Epidermal melanocyte (primary cell): Measurements from ENCODE around the gene PCDHB8.
"Not testable (repeated sequence)": the region's sequence is repeated elsewhere in the genome, so short reads cannot be mapped to it uniquely, and the experiment has no call there.

ENCODE experiments used
- DNase-seq: peaks from one replicate; pipeline ENCODE4 v3.0.0; 2011; ENCODE audit warnings: low spot score; ENCODE audit not compliant: insufficient read length

The PCDHB8 gene

DNA sequence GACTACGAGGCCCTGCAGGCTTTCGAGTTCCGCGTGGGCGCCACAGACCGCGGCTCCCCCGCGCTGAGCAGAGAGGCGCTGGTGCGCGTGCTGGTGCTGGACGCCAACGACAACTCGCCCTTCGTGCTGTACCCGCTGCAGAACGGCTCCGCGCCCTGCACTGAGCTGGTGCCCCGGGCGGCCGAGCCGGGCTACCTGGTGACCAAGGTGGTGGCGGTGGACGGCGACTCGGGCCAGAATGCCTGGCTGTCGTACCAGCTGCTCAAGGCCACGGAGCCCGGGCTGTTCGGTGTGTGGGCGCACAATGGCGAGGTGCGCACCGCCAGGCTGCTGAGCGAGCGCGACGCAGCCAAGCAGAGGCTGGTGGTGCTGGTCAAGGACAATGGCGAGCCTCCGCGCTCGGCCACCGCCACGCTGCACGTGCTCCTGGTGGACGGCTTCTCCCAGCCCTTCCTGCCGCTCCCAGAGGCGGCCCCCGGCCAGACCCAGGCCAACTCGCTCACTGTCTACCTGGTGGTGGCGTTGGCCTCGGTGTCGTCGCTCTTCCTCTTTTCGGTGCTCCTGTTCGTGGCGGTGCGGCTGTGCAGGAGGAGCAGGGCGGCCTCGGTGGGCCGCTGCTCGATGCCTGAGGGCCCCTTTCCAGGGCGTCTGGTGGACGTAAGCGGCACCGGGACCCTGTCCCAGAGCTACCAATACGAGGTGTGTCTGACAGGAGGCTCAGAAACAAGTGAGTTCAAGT lies 6.7 kb downstream of the PCDHB8 start:
- DNase-seq = not testable (repeated sequence)

DNA sequence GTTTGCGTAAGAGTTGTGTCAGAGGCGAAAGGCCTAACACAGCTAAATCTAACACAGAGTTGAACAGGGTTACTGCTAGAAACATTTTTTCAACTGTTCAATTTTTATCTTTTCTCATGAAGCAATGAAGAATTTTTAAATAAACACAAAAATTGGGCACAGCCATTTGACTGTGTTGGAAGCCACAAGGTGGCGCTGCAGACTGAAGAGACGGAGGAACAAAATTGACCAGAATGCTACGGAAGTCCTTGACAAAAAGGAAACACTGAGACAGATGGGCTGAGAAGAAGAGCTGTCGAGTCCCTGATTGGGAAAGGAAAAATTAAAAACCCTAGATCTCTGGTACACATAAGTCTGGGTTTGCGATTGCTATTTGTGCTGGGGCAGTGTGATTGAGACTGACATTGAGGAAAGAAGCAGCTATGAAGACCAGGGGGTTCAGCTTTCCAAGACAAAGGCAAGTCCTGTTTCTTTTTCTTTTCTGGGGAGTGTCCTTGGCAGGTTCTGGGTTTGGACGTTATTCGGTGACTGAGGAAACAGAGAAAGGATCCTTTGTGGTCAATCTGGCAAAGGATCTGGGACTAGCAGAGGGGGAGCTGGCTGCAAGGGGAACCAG lies 9.4 kb downstream of the PCDHB8 start, which contains the start of gene PCDHB9:
Gene PCDHB9 (plus strand): TSS at position 265 of the 616 bp plus-strand sequence. CDS start 158 bp downstream, at position 423.
- DNase-seq = no peak

DNA sequence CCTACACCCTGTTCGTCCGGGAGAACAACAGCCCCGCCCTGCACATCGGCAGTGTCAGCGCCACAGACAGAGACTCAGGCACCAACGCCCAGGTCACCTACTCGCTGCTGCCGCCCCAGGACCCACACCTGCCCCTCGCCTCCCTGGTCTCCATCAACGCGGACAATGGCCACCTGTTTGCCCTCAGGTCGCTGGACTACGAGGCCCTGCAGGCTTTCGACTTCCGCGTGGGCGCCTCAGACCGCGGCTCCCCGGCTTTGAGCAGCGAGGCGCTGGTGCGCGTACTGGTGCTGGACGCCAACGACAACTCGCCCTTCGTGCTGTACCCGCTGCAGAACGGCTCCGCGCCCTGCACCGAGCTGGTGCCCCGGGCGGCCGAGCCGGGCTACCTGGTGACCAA lies 11.1 kb downstream of the PCDHB8 start:
- DNase-seq = not testable (repeated sequence)

DNA sequence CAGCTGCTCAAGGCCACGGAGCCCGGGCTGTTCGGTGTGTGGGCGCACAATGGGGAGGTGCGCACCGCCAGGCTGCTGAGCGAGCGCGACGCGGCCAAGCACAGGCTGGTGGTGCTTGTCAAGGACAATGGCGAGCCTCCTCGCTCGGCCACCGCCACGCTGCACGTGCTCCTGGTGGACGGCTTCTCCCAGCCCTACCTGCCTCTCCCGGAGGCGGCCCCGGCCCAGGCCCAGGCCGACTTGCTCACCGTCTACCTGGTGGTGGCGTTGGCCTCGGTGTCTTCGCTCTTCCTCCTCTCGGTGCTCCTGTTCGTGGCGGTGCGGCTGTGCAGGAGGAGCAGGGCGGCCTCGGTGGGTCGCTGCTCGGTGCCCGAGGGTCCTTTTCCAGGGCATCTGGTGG lies 11.5 kb downstream of the PCDHB8 start:
- not testable (repeated sequence) for DNase-seq

DNA sequence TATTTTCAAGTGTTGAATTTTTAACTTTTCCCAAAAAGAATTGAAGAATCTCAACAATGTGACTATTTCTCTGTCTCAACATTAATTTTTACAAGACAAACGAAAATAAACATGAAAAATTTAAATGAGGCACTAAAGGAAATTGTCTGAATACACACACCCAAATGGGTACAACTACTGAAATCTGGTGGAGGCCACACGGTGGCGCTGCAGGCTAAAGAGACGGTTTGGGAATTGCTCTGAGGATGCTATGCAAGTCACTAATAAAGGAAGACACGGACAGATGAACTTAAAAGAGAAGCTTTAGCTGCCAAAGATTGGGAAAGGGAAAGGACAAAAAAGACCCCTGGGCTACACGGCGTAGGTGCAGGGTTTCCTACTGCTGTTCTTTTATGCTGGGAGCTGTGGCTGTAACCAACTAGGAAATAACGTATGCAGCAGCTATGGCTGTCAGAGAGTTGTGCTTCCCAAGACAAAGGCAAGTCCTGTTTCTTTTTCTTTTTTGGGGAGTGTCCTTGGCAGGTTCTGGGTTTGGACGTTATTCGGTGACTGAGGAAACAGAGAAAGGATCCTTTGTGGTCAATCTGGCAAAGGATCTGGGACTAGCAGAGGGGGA lies 14.6 kb downstream of the PCDHB8 start, which contains the start of gene PCDHB10:
Gene PCDHB10 (plus strand): TSS at position 244 of the 616 bp plus-strand sequence. CDS start 200 bp downstream, at position 444.
- no peak for DNase-seq

DNA sequence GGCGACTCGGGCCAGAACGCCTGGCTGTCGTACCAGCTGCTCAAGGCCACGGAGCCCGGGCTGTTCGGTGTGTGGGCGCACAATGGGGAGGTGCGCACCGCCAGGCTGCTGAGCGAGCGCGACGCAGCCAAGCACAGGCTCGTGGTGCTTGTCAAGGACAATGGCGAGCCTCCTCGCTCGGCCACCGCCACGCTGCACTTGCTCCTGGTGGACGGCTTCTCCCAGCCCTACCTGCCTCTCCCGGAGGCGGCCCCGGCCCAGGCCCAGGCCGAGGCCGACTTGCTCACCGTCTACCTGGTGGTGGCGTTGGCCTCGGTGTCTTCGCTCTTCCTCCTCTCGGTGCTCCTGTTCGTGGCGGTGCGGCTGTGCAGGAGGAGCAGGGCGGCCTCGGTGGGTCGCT lies 16.7 kb downstream of the PCDHB8 start:
- DNase-seq = not testable (repeated sequence)

DNA sequence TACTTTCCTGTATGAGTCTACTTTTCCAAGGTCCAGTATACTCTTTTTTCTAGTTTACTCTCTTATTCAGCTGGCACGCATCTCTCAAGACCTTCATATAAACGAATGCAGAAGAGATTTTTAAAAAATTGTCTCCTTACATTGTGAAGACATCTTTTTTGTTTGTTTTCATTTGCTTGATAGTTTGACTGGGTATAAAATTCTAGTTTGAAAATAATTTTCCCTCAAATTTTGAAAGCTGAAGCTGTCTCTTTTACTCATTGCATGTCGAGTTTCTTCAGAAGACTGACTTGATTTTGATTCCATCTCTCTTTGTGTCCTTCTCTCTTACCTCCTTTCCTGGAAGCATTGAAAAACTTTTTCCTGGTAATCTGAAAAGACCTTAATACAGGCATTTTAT lies 18.8 kb downstream of the PCDHB8 start:
- DNase-seq = no peak

DNA sequence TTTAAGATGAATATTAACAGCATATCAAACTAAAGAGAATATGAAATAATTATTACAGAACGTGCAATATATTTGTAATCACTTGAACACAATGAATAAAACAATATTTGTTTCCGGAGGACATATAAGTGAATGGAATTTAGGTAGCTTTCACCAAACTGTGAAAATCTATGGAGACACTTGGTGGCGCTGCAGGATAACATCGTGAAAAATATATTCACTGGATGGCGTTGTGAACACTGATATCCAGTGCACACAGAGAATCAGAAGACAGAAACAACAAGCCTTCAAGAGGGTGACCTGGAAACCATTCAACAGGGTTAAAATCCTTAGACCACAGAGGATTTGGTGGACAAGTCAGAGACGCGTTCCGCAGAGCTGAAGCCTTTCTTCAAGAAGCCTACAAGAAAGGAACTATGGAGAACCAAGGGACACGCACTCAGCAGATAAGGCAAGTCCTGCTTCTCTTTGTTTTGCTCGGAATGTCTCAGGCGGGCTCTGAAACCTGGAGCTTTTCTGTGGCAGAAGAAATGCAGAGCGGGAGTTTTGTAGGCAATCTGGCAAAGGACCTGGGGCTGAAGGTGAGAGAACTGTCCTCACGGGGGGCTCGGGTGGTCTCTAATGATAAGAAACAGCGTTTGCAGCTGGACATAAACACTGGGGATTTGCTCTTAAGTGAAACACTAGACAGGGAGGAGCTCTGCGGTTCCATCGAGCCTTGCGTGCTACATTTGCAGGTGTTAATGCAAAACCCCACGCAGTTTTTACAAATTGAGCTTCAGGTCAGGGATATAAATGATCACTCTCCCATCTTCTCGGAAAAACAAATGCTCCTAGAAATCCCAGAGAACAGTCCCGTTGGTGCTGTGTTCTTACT lies 22.0 kb downstream of the PCDHB8 start, which contains the start of gene PCDHB11:
Gene PCDHB11 (plus strand): TSS at position 269 of the 877 bp plus-strand sequence. CDS start 148 bp downstream, at position 417.
- no peak for DNase-seq

DNA sequence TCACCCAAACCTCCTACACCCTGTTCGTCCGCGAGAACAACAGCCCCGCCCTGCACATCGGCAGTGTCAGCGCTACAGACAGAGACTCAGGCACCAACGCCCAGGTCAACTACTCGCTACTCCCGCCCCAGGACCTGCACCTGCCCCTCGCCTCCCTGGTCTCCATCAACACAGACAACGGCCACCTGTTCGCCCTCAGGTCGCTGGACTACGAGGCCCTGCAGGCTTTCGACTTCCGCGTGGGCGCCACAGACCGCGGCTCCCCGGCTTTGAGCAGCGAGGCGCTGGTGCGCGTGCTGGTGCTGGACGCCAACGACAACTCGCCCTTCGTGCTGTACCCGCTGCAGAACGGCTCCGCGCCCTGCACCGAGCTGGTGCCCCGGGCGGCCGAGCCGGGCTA lies 23.5 kb downstream of the PCDHB8 start:
- not testable (repeated sequence) for DNase-seq

DNA sequence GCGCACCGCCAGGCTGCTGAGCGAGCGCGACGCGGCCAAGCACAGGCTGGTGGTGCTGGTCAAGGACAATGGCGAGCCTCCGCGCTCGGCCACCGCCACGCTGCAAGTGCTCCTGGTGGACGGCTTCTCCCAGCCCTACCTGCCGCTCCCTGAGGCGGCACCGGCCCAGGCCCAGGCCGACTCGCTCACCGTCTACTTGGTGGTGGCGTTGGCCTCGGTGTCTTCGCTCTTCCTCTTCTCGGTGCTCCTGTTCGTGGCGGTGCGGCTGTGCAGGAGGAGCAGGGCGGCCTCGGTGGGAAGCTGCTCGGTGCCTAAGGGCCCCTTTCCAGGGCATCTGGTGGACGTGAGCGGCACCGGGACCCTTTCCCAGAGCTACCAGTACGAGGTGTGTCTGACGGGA lies 24.1 kb downstream of the PCDHB8 start:
- DNase-seq = not testable (repeated sequence)

DNA sequence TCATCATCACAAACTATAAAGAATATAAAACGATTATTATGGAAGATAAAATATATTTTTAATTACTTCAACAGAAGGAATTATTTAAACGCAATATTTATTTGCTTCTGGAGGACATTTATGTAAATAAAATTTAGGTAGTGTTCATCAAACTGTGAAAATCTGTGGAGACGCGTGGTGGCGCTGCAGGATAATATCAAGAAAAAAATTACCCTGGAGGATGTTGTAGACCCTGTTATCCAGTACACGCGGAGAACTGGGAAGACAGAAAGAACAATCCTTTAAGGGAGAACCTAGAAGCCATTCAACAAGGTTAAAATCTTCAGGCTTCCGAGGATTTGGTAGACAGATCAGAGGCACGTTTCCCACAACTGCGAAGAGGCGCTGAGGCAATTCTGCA lies 30.9 kb downstream of the PCDHB8 start, which contains the start of gene PCDHB12:
Gene PCDHB12 (plus strand): TSS at position 242 of the 400 bp plus-strand sequence. CDS start 189 bp downstream, outside the sequence.
- DNase-seq = no peak

DNA sequence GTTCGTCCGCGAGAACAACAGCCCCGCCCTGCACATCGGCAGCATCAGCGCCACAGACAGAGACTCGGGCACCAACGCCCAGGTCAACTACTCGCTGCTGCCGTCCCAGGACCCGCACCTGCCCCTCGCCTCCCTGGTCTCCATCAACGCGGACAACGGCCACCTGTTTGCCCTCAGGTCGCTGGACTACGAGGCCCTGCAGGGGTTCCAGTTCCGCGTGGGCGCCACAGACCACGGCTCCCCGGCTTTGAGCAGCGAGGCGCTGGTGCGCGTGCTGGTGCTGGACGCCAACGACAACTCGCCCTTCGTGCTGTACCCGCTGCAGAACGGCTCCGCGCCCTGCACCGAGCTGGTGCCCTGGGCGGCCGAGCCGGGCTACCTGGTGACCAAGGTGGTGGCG lies 32.7 kb downstream of the PCDHB8 start:
- DNase-seq = not testable (repeated sequence)

DNA sequence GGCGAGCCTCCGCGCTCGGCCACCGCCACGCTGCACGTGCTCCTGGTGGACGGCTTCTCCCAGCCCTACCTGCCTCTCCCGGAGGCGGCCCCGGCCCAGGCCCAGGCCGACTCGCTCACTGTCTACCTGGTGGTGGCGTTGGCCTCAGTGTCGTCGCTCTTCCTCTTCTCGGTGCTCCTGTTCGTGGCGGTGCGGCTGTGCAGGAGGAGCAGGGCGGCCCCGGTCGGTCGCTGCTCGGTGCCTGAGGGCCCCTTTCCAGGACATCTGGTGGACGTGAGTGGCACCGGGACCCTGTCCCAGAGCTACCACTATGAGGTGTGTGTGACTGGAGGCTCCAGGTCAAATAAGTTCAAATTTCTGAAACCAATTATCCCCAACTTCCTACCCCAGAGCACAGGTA lies 33.3 kb downstream of the PCDHB8 start:
- DNase-seq = not testable (repeated sequence)

DNA sequence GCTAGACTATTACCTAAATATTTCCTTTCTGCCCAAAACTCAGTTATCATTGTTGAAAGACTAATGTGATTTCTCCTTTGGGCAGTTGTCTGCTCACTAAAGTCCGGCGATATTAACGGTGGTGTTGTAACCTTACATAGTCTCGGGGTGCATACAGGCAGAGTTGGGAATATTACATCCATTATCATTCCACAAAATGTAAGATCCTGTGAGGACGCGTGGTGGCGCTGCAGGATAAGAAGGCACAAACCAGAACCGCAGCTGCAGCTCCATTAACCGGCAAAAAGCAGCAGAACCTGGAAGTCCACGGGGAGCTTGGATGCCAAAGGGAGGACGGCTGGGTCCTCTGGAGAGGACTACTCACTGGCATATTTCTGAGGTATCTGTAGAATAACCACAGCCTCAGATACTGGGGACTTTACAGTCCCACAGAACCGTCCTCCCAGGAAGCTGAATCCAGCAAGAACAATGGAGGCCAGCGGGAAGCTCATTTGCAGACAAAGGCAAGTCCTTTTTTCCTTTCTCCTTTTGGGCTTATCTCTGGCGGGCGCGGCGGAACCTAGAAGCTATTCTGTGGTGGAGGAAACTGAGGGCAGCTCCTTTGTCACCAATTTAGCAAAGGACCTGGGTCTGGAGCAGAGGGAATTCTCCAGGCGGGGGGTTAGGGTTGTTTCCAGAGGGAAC lies 36.2 kb downstream of the PCDHB8 start, which contains the start of gene PCDHB13:
Gene PCDHB13 (plus strand): TSS at position 264 of the 684 bp plus-strand sequence. CDS start 205 bp downstream, at position 469.
- DNase-seq = not testable (repeated sequence)

DNA sequence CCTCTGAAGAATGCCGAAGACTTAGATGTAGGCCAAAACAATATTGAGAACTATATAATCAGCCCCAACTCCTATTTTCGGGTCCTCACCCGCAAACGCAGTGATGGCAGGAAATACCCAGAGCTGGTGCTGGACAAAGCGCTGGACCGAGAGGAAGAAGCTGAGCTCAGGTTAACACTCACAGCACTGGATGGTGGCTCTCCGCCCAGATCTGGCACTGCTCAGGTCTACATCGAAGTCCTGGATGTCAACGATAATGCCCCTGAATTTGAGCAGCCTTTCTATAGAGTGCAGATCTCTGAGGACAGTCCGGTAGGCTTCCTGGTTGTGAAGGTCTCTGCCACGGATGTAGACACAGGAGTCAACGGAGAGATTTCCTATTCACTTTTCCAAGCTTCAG lies 37.0 kb downstream of the PCDHB8 start:
- not testable (repeated sequence) for DNase-seq

DNA sequence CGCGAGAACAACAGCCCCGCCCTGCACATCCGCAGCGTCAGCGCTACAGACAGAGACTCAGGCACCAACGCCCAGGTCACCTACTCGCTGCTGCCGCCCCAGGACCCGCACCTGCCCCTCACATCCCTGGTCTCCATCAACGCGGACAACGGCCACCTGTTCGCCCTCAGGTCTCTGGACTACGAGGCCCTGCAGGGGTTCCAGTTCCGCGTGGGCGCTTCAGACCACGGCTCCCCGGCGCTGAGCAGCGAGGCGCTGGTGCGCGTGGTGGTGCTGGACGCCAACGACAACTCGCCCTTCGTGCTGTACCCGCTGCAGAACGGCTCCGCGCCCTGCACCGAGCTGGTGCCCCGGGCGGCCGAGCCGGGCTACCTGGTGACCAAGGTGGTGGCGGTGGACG lies 37.9 kb downstream of the PCDHB8 start:
- not testable (repeated sequence) for DNase-seq

DNA sequence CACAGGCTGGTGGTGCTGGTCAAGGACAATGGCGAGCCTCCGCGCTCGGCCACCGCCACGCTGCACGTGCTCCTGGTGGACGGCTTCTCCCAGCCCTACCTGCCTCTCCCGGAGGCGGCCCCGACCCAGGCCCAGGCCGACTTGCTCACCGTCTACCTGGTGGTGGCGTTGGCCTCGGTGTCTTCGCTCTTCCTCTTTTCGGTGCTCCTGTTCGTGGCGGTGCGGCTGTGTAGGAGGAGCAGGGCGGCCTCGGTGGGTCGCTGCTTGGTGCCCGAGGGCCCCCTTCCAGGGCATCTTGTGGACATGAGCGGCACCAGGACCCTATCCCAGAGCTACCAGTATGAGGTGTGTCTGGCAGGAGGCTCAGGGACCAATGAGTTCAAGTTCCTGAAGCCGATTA lies 38.4 kb downstream of the PCDHB8 start:
- not testable (repeated sequence) for DNase-seq

DNA sequence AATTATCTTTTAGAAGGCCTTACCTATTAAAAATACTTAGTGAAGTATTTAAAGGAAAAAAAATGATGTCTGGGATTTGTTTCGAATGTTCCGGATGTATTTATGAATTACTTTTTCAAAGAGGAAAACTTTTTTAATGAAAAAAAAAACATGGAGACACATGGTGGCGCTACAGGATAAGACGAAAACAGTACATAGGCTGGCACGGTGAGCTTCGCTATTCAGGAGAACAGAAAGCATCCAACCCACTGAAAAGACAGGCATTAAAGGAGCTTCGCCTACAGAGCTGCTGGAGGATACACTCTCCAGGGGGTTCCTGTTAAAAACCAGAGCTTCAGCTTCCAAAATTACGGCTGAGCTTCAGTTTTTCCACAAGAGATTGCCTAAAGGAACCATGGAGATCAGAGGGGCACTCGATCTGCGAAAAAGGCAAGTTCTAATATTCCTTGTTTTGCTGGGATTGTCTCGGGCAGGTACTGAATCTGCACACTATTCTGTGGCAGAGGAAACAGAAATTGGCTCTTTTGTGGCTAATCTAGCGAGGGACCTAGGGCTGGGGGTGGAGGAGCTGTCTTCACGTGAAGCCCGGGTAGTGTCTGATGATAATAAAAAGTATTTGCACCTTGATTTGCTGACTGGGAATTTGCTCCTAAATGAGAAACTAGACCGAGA lies 45.7 kb downstream of the PCDHB8 start, which contains the start of gene PCDHB14:
Gene PCDHB14 (plus strand): TSS at position 232 of the 672 bp plus-strand sequence. CDS start 163 bp downstream, at position 395.
- no peak for DNase-seq

DNA sequence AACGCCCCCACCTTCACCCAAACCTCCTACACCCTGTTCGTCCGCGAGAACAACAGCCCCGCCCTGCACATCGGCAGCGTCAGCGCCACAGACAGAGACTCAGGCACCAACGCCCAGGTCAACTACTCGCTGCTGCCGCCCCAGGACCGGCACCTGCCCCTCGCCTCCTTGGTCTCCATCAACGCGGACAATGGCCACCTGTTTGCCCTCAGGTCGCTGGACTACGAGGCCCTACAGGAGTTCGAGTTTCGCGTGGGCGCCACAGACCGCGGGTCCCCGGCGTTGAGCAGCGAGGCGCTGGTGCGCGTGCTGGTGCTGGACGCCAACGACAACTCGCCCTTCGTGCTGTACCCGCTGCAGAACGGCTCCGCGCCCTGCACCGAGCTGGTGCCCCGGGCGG lies 47.3 kb downstream of the PCDHB8 start:
- not testable (repeated sequence) for DNase-seq
